ENCODE data around the gene ECSCR. TPM values are rescaled to one million over a fixed set of nuclear protein-coding genes. Genes with fewer than 3 reads are reported as not detected.

Gene ECSCR, protein sequence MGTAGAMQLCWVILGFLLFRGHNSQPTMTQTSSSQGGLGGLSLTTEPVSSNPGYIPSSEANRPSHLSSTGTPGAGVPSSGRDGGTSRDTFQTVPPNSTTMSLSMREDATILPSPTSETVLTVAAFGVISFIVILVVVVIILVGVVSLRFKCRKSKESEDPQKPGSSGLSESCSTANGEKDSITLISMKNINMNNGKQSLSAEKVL
- 372 and 475 TPM in 2 replicates for total RNA-seq

DNA sequence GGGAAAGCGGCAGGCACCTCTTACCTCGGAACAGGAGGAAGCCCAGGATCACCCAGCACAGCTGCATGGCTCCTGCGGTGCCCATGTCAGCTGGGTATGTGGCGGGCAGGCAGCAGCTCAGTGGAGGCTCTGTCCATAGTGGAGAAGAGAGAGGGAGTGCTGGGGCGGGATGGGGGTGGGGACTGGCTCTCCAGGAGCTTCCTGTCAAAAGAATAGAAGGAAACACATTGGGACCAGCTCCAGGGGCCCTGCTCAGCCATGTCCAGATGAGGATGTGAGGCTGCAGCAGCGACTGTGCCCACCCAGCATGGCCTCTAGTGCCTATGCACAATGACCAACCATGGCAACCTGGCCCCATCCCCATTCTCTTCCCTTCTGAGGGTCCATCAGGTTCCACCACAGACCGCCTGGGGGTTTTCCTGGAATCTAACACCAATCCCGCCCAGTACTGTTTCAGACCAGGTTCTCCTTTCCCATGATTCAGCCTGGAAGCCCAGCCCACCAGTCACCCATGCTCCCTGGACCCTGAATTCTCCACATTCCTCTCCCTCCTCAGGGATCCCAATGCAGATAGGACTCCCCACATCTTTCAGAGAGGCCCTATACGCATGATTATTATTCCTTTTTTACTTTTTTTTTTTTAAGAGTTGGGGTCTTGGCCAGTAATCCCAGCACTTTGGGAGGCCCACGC lies at the start of gene ECSCR:
ECSCR (minus strand) TSS at position 158 of the 691 bp plus-strand sequence; CDS start at position 85, 73 bp downstream.

DNA sequence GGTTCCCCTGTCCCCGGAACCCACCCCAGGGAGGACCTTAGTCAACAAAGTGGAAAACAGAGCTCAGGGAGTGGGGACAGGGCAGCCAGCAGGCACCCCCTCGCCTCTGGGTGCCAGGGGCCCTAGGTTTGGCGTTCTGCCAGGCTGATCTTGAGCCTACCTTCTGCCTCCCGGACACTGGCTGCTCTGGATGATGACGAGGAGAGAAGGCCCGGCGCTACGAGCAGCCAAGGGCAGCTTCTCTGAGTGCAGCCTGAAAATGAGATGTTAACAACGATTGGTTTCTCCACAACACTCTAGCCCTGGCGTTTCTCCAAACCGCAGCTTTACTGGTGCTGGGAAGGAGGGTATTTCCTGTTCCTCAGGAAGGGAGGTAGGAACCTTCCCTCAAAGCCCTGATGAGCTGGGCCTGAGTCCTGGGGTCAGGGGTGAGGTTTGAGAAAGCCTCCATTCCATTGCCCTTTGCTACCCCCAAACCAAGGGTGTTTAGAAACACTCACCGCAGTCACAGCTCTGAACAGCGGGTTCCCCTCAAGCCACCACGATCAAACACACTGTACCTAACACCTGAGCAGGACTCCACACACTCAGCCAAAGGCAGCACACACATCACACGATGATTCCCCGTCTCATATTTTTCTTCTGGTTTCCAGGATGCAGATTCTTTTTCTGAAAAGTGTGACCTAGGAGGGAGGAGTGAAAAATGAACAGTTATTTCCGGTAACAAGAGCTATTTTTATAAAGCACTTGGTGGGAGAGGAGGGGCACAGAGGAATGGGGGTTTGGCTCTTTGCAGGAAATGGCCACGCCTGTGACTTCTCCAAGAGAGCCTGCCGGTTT lies 19.7 kb upstream of the ECSCR start, which contains the start of gene STING1:
STING1 (minus strand) TSS at position 709 of the 840 bp plus-strand sequence. CDS start 1,054 bp downstream, outside the sequence.

DNA sequence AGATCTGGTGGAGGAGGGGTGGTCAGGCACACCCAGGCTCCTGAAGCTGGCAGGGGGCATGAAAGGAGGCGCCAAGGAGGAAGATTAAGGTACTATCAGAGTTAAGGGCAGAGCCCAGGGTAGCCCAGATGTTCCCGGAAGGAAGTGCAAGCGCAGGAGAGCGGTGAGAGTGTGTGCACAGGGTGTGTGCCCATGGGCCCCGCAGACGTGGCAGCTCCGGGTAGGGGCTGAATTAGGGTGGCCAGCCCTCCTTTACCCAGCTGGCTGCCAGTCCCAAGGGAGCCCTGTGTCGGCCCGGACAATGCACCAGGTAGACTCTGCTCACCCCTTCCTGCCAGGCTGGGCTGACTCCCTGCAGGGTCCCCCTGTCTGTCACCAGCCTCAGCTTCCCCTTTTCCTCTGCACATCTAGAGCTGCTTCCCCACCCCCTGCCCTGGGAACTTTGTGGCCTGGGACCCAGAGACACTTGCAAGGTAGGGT lies 8.3 kb upstream of the ECSCR start, which contains the start of gene SMIM33:
SMIM33 (plus strand) TSS at position 184 of the 480 bp plus-strand sequence; CDS start at position 302, 118 bp downstream.

DNA sequence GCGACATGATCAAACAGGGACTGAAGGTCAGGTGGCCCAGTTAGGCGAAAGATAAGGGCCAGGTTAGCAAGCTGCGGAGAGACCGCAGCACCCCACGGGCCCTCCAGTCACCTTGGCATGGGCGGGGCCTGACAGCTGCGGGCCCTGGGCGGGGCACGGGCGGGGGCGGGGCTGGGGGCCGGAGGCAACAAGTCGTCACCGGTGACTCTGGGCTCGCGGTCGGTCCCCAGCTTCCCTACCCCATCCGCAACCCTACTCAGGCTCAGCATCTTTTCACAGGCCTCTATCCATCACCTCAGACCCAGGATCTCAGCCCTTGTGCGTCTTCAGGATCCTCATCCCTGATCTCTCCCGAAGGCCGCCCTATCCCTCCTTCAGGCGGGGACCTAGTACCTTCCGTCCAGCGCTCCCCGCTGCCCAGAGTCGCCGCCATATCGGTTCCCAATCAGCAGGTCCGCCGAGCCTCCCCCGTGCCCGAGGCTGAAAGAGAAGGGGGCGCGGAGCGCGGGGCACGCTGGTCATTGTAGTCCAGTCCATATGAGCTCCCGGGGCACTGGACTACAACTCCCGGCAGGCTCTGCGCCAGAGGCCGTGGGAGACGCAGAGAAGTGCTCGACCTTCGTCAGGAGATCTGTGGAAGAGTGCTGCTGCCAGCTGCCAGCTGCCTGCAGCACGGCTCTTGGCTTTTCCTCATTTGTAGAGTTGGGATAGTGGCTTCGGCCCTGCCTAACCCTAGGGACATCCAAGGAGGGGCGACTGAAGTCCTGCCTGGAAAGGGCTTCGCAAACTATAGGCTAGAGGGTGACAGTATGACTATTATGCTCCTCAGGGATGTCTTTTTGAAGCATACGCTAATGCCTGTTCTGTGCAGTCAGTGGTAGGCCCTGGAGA lies 23.3 kb downstream of the ECSCR start, which contains the start of gene DNAJC18:
DNAJC18 (minus strand) TSS at position 513 of the 891 bp plus-strand sequence; CDS start at position 433, 80 bp downstream.

DNA sequence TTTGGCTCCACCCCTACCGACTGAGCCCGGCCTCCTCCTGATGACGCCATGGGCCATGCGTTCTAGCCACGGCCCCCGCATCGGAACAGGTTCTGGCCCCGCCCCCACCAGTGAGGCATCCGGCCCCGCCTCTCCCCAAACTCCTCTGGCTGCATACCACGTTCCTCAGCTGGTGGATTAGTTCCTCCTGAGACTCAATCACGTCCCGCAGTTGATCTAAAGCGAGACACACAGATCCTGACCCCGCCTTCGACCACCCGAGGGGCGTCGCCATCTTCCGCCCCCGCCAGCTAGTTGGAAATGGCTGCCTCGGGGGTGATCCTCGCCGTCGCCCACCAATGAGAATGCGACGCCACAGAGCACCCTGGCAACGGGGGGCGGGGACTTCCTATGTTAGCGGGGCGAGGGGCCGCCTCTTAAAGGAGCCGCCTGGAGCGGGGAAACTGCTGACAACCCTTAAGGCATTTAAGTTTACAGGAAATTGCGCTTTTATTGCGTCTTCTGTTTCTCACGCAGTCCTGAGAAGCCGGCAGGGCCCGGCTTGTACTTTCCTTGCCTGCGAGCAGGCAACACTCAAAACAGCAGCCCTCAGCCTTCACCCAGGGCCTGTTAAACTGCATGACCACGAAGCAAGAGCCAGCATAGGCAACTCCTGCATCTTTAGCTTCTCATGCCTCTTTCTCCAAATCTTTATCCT lies 58.6 kb downstream of the ECSCR start, which contains the start of gene SPATA24:
SPATA24 (minus strand) TSS at position 303 of the 697 bp plus-strand sequence; CDS start at position 274, 29 bp downstream.

Other genes starting within 250 kb of the ECSCR start
- 185 and 316 TPM in 2 replicates for gene MATR3, start 169.0 kb downstream of the ECSCR start, total RNA-seq
- 109 and 120 TPM in 2 replicates for gene PAIP2, start 120.9 kb downstream of the ECSCR start, total RNA-seq
- gene SLC23A1, start 79.4 kb downstream of the ECSCR start, total RNA-seq = not detected in 2 replicates
- gene MZB1, start 72.8 kb downstream of the ECSCR start, total RNA-seq = 0.22 and 0.26 TPM in 2 replicates
- gene PROB1, start 67.6 kb downstream of the ECSCR start, total RNA-seq = 3.7 and 4.1 TPM in 2 replicates
- gene SPATA24, start 58.7 kb downstream of the ECSCR start, total RNA-seq = 9.5 and 12.7 TPM in 2 replicates
- 7.3 and 7.8 TPM in 2 replicates for gene DNAJC18, start 23.2 kb downstream of the ECSCR start, total RNA-seq
- gene SMIM33, start 8.3 kb upstream of the ECSCR start, total RNA-seq = not detected in 2 replicates
- gene STING1, start 20.0 kb upstream of the ECSCR start, total RNA-seq = 33.7 and 42.6 TPM in 2 replicates
- gene UBE2D2, start 98.6 kb upstream of the ECSCR start, total RNA-seq = 54.3 and 55.1 TPM in 2 replicates
- gene CXXC5, start 185.6 kb upstream of the ECSCR start, total RNA-seq = 31.1 and 72.9 TPM in 2 replicates